ENCODE data around the gene TPSB2.
A peak's percentile ranks its signal among the peaks of the same experiment; 100 is the strongest.
"Not testable (repeated sequence)": the region's sequence is repeated elsewhere in the genome, so short reads cannot be mapped to it uniquely, and the experiment has no call there.

Gene TPSB2

DNA sequence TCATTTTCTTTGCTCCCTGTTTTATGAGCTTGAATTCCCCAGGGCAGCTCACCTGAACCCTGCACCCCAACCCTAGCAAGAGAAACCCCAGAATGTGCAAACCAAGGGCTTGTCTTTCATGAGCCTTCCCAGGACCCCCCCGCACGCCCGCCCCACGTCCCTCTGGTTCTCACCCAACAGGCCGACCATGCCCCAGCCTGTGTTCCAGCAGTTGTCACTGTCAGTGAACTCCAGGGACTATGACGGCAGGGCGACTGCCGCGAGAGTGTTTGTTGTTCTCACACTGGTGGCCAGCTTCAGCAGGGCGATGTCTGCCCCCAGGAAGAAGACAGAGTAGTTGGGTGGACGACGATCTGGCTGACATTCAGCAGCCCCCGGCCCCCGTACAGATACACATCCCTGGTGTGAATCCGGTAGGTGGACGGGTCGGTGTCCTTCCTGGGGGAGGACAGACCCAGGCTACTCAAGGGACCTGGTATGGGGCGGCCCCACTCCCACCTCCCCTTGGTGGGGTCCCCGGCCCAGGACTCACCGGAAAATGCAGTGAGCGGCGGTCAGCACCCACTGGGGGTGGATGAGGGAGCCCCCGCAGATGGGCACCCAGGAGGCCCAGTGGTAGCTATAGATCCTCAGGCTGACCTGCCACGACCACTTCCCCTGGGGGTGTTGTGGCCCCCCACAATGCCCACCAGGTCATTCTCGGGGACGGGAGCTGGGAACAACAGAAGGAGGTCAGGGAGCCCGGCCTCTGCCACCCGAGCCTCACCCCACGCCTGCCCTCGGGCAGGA lies 46.0 kb upstream of the TPSB2 start:
- peaks cover 27% of the 10 kb centered on the region for H3K27me3 Mint-ChIP-seq (ENCODE audit: low read depth)
- peaks cover 20% of the 10 kb centered on the region for H3K4me1 Mint-ChIP-seq
- H3K36me3 Mint-ChIP-seq (ENCODE audit: low read depth): no peaks in the 10 kb centered on the region
- no peaks in the 10 kb centered on the region for H3K9me3 Mint-ChIP-seq
- H3K4me3 Mint-ChIP-seq: peak overlapping the region in 1 of 3 experiments; percentile 41
- peak overlapping the region; percentile 4 to 71 (median 41) for H3K27ac Mint-ChIP-seq
- TF ChIP-seq, protein P1, sequence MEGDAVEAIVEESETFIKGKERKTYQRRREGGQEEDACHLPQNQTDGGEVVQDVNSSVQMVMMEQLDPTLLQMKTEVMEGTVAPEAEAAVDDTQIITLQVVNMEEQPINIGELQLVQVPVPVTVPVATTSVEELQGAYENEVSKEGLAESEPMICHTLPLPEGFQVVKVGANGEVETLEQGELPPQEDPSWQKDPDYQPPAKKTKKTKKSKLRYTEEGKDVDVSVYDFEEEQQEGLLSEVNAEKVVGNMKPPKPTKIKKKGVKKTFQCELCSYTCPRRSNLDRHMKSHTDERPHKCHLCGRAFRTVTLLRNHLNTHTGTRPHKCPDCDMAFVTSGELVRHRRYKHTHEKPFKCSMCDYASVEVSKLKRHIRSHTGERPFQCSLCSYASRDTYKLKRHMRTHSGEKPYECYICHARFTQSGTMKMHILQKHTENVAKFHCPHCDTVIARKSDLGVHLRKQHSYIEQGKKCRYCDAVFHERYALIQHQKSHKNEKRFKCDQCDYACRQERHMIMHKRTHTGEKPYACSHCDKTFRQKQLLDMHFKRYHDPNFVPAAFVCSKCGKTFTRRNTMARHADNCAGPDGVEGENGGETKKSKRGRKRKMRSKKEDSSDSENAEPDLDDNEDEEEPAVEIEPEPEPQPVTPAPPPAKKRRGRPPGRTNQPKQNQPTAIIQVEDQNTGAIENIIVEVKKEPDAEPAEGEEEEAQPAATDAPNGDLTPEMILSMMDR (IDR thresholded peaks at IDR 0.05; ENCODE audit: unreplicated experiment in 3 of 3): no peak

DNA sequence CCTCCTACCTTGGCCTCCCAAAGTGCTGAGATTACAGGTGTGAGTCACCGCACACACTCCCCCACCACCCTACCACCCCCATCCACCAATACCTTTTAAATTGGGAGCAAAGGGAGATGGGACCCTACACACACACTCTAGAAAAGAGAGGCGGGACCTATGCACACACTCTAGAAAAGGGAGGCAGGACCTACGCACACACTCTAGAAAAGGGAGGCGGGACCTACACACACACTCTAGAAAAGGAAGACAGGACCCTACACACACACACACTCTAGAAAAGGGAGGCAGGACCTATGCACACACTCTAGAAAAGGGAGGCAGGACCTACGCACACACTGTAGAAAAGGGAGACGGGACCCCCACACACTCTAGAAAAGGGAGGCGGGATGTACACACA lies 44.8 kb upstream of the TPSB2 start:
- peak overlapping the region in 1 of 3 experiments; percentile 71 for H3K27ac Mint-ChIP-seq
- TF ChIP-seq, protein P1 (IDR thresholded peaks at IDR 0.05; ENCODE audit: unreplicated experiment in 3 of 3): no peak
- H3K9me3 Mint-ChIP-seq: no peaks in the 10 kb centered on the region
- H3K4me3 Mint-ChIP-seq: no peak overlapping the region
- H3K36me3 Mint-ChIP-seq (ENCODE audit: low read depth): no peaks in the 10 kb centered on the region
- peaks cover 30% of the 10 kb centered on the region for H3K27me3 Mint-ChIP-seq (ENCODE audit: low read depth)
- peaks cover 32% of the 10 kb centered on the region for H3K4me1 Mint-ChIP-seq

DNA sequence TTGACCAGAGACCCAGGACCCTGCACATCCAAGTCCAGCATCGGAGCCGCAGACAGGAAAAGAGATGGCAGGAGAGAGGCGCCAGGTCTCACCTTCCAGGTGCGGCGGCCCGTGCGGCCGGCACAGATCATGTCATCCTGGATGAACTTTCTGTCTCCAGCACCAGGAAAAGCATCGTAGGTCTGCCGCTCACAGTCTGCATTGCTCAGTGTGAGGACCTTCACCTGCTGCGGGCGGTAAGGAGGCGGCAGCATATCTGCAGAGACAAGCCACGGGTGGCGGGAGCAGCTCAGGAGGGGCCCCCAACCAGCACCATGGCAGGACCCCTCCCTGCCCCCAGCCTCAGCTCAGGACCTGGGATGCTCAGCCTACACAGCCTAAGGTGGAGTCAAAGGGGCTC lies 43.8 kb upstream of the TPSB2 start:
- Mint-ChIP-seq H3K36me3 (ENCODE audit: low read depth) (no peaks in the 10 kb centered on the region), H3K4me3 (no peak overlapping the region), H3K9me3 (peaks cover 2% of the 10 kb centered on the region), H3K27me3 (ENCODE audit: low read depth) (peaks cover 38% of the 10 kb centered on the region), H3K4me1 (peaks cover 33% of the 10 kb centered on the region), H3K27ac (no peak overlapping the region)
- TF ChIP-seq, protein P1 (IDR thresholded peaks at IDR 0.05; ENCODE audit: unreplicated experiment in 3 of 3): no peak

DNA sequence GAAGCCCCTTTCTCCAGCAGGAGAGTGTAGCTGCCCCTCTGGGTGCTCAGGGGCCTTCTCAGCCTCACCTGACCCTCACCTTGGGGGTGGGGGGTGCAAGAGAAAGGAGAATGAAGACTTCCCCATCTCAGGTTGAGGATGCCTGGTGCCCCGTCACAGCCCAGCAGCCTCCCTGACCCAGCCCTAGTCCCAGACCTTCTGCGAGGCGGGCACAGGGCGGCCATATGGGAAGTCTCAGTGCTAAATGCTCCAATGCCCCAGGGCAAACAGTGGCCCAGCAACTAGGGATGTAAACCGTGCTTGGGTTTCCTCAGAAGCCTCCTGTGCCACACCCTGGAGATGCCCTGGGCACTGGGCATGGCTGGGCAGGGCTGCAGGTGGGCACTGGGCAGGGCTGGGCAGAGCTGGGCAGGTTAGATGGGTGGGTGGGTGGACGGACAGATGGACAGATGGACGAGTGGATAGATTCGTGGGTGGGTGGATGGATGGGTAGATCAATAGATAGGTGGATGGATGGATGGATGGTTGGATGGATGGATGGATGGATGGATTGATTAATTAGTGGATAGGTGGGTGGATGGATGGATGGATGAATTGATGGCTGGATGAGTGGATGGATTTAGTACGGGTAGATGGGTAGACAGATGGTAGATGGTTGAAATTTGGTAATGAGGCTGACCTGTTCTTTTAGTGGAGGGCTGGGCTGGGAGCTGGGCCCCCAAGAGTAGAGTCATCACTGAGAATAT lies 42.6 kb upstream of the TPSB2 start:
- Mint-ChIP-seq H3K4me3 (peak overlapping the region in 1 of 3 experiments; percentile 30), H3K27me3 (ENCODE audit: low read depth) (peaks cover 37% of the 10 kb centered on the region), H3K4me1 (peaks cover 33% of the 10 kb centered on the region), H3K36me3 (ENCODE audit: low read depth) (no peaks in the 10 kb centered on the region), H3K27ac (peak overlapping the region in 1 of 3 experiments; percentile 2), H3K9me3 (peaks cover 2% of the 10 kb centered on the region)
- TF ChIP-seq, protein P1 (IDR thresholded peaks at IDR 0.05; ENCODE audit: unreplicated experiment in 3 of 3): no peak

DNA sequence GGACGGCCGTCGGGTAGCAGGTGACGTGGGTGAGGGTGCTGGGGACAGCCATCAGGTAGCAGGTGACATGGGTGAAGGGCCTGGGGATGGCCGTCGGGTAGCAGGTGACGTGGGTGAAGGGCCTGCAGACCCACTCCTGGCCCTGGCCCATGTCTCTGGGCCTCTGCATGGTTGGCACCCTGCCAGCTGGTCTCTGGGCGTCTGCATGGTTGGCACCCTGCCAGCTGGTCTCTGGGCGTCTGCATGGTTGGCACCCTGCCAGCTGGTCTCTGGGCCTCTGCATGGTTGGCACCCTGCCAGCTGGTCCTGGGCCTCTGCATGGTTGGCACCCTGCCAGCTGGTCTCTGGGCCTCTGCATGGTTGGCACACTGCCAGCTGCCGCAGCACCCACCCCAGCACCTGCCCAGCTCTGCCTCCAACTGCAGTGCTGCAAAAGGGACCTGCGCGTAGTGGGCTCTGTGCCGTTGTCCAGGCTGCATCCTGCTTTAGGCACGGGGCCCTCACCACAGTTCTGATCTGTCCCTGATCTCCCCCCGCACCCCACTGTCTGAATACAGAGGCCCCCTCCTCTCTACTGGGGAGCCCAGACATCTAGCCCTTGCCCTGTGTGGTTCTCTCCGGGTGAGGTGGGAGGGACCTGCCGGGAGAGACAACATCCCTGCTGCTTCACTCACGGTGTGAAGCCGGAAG lies 41.9 kb upstream of the TPSB2 start:
- not testable (repeated sequence) for H3K36me3 Mint-ChIP-seq (ENCODE audit: low read depth); H3K9me3 Mint-ChIP-seq
- H3K27me3 Mint-ChIP-seq (ENCODE audit: low read depth): peaks cover 34% of the 10 kb centered on the region
- H3K4me1 Mint-ChIP-seq: peaks cover 33% of the 10 kb centered on the region
- peak overlapping the region in 1 of 3 experiments; percentile 77 for H3K27ac Mint-ChIP-seq
- H3K4me3 Mint-ChIP-seq: peak overlapping the region in 1 of 3 experiments; percentile 32

DNA sequence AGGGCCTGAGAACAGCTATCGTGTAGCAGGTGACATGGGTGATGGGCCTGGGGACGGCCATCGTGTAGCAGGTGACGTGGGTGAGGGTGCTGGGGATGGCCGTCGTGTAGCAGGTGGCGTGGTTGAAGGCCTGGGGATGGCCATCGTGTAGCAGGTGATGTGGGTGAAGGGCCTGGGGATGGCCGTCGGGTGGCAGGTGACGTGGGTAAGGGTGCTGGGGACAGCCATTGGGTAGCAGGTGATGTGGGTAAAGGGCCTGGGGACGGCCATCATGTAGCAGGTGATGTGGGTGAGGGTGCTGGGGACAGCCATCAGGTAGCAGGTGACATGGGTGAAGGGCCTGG lies 41.4 kb upstream of the TPSB2 start:
- H3K4me1 Mint-ChIP-seq: peaks cover 33% of the 10 kb centered on the region
- H3K27me3 Mint-ChIP-seq (ENCODE audit: low read depth): peaks cover 36% of the 10 kb centered on the region
- H3K9me3 Mint-ChIP-seq: peaks cover 2% of the 10 kb centered on the region
- no peaks in the 10 kb centered on the region for H3K36me3 Mint-ChIP-seq (ENCODE audit: low read depth)
- H3K27ac Mint-ChIP-seq: peak overlapping the region in 1 of 3 experiments; percentile 56
- TF ChIP-seq, protein P1 (IDR thresholded peaks at IDR 0.05; ENCODE audit: unreplicated experiment in 3 of 3): no peak
- peak overlapping the region in 1 of 3 experiments; percentile 32 for H3K4me3 Mint-ChIP-seq

DNA sequence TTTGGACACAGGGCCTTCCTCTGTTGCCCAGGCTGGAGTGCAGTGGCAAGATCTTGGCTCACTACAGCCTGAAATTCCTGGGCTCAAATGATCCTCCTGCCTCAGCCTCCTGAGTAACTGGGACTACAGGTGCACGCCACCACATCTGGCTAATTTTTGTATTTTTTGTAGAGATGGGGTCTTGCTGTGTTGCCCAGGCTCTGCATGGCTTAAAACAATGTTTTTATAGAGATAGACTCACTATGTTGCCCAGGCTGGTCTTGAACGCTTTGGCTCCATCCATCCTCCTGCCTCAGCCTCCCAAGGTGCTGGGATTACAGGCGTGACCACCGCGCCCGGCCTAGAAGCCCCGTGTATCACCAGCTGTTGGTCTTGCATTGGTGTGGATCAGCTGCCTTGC lies 39.4 kb upstream of the TPSB2 start:
- H3K4me3 Mint-ChIP-seq; H3K36me3 Mint-ChIP-seq (ENCODE audit: low read depth); H3K9me3 Mint-ChIP-seq: not testable (repeated sequence)
- Mint-ChIP-seq H3K27me3 (ENCODE audit: low read depth) (peaks cover 28% of the 10 kb centered on the region), H3K4me1 (peaks cover 21% of the 10 kb centered on the region), H3K27ac (peak overlapping the region in 1 of 3 experiments; percentile 81)
